Measurements from ENCODE around the gene RTP4.

The RTP4 gene, protein sequence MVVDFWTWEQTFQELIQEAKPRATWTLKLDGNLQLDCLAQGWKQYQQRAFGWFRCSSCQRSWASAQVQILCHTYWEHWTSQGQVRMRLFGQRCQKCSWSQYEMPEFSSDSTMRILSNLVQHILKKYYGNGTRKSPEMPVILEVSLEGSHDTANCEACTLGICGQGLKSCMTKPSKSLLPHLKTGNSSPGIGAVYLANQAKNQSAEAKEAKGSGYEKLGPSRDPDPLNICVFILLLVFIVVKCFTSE

DNA sequence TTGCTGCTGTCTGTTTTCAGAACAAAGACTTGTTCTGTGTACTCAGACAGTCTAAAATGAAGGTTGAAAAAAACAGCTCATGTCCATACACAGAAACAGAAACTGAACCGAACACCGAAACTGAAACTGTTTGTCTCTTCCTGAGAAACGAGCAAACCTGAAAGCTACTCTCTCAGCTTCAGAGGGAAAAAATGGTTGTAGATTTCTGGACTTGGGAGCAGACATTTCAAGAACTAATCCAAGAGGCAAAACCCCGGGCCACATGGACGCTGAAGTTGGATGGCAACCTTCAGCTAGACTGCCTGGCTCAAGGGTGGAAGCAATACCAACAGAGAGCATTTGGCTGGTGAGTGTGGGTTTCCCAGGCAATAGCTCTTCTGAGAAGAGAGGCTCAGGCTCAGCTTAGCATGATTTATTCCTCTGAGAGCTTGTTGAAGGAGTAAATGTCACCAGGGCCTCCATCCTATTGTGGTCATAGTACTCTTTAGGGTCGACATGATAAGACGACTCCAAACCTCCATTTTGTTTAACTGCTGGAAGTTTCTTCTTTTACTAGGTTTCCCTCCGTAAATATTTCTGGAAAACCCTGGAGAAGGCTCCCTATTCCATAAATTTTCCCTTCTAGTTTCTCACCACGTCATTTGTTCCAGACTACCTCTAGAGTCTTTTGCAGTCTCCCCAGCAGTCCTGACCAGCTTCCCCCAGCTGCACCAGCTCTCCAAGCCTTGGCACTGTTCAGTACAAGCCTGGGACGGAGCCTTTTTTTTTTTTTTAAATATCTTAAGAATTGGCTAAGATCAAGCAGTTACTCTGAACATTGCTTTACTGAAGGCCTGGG is at the start of gene RTP4:
Gene RTP4 (plus strand): TSS at position 135 of the 838 bp plus-strand sequence. CDS start 57 bp downstream, at position 192.
- DNase-seq: peak; percentile 68

- peak; percentile 69 for DNase-seq
These were observed 49.2 kb upstream of the RTP4 start for GRCh38 chr3:187318819-187319616.

- DNase-seq: peak; percentile 73
These were observed 48.4 kb upstream of the RTP4 start for GRCh38 chr3:187319699-187320302.

DNA sequence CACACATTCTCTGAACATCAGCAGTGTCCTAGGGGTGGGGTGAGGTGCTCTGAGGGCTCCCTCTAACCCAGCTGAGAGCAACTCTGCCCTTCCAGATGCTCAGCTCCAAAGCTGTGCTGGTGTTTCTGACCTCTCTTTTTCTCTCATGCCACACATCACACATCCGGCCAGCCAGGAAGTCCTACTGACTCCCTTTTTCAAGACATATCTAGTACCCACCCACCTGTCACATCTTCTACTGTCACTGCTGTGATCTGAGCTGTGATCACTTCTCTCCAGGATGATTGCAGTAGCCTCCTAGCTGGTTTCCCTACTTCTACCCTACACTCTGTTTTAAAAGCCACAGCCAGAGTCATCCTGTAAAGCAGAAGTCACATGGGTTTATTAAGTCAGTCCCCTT is 46.4 kb upstream of the RTP4 start:
- DNase-seq: no peak

- no peak for DNase-seq
These were observed 45.9 kb upstream of the RTP4 start for GRCh38 chr3:187322291-187322690.

DNA sequence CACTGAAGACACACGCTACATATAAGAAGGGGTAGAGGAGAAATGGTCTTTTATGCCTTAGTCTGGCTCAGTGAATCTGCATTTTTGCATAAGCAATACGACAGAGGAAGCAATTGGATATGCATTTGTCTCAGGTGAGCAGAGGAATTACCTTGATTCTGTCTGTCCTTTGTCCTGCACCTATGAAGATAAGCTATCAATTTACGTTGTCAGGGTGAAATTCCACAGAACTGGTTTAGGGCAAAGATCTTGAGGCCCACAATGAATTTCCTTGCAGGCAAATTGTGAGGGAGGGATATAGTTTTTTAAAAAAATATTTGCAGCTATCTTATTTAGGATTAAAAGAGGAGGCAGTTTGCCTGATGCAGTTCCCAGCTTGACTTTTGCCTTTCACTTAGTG is 45.1 kb upstream of the RTP4 start:
- DNase-seq: no peak

DNA sequence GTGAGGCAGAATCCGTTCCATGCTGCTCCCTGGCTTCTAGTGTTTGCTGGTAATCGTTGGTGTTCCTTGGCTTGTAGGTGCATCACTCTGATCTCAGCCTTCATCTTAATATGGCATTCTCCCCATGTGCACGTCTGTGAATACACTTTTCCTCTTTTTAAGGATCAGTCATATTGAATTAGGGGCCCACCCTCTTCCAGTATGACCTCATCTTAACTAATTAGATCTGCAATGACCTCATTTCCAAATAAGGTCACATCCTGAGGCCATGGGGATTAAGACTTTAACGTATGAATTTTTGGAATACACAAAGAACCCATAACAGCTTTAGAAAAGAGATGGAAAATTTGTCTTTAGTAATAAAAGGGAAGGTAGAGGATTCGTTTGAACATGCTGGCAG is 42.6 kb upstream of the RTP4 start:
- no peak for DNase-seq

DNA sequence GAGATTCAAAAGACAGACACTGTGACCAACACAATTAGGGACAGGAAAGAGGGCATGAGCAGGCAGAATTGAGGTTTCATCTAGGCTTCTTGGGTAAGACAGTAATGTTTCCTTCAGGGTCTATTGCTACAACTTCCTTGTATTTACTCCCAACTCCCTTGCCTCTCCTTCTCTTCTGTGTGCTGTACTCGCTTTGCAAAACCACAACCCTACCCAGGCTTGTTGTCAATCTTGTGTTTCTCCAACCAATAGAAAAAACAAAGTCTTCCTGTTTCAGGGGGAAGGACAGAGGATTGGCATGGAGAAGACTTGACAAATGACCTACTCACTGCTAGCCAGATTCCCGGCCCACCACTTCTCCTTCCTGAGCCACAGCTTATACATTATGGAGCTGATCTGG is 40.3 kb upstream of the RTP4 start:
- DNase-seq: no peak

DNA sequence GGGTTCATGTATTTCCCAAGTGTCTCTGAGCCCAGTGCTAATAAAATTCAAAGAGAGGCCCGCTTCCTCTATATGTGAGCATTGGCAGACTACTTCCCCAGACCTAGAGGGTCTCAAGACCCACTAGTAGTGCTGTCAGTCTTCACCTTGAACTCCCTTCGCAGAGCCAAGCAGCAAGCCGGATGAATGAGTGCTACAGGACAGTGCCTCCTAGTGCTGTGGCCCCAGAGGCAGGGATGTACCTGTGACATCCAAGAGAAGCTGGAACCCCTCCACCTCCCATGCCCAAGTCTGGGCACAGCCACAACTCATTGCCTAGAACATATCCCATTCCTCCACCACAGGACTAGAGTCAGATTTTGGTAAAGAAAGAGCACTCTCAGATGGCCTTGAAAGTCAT is 39.5 kb upstream of the RTP4 start:
- DNase-seq: no peak

DNA sequence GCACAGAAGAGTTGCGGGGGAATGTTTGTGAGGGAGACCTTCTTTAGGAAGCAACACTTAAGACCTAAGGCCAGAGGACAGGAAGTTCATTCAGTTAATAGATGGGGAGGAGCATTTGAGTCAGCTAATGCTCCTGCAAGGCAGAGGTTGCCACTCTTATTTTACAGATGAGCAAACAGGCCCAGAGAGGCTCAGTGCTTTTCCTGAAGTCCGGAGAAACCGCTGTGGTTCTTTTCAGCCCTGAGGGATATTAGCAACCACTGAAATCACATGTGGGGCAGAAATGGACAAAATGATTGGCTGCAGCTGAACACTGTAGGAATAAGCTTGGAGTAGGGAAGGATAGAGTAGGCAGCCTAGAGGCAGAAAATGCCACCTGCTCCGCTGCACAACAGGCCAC is 33.3 kb upstream of the RTP4 start:
- no peak for DNase-seq

DNA sequence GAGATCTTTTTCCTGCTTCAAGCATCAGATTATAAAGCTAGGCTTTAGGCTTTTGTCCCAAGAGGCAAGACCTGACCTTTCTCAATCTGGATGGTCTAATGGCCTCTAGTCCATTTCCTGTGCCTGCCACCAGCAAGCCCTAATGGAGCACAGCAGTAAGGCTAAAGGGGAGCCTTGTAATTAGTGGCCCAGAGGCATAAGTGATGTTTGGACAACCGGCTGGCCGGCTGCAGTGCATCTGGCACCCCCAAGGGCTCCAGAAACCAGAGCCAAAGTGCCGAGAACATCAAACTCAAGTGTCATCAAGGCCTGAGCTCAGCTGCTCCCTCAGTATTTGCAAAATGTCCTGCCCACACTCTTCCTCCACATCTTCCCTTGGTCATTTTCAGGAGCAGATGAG is 31.9 kb upstream of the RTP4 start:
- DNase-seq: no peak

DNA sequence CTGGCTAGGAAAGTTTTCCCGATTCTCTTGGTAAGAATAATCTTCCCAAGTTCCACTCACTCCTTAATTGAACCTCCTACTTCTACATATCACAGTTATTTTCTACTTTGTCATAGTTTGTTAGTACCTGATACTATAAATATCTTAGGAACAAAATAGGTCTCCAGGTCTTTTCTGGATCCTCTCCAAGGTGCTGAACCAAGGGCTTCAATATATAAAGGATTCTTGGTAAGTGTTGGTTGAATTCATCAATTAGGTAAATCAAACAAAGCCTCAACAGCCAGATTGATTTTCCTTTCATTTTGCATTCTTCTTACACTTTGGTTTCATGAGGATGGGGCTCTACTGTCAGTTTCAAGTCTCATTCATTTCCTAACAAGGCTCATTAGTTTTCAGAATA is 27.6 kb upstream of the RTP4 start:
- DNase-seq: no peak

GRCh38 chr3:187342255-187342654 is 25.9 kb upstream of the RTP4 start:
- DNase-seq: no peak

DNA sequence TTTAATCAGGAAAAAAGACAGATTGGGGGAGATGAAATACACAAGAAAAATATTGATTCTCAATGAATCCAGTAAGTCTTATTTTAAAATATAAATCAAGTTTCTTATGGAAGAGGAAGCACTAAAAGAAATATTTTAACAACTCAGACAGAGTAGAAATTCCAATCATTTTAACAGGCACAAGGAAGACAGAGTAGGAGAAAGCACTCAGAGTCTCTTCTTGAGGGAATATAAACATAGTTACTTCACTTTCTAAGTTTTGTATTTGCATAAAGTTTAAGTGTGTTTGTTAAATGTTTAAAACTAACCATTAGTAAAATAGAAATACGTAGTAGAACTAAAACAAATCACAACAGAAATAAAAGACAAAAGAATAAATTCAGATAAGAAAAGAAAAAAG is 24.5 kb upstream of the RTP4 start:
- no peak for DNase-seq

- DNase-seq: no peak
These were observed 15.3 kb upstream of the RTP4 start for GRCh38 chr3:187352581-187353575.

GRCh38 chr3:187358068-187358467 is 10.1 kb upstream of the RTP4 start:
- no peak for DNase-seq

DNA sequence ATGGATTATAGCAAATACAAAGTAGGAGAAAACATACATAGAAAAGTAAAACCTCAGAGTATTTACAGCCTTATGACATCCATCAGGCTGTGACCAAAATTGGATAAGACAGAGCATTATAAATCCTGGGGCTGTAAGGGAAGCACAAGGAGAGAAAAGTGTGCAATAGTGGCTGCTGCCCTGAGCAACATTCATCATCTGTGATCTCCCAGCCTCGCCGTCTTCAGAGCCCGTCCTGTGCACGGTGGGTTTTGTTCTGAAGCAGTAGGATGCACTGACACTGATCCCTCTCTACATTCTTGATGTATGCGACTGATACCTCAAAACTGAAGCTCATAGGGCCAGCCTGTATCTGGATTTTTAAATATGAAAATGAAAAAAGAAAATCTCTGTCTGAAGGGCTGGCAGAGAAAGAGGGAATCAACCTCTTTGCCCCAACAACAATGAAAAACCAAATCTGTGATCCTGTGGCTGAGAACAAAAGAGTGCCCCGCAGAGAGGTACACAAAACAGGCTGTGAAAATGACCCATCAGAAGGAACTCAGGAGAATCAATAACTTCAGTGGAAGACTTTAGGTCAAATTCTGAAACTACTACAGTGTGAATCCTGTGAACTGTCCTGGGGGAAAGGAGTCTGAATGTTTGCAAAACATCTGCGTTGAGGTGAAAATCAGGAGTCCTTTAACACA is 8.2 kb upstream of the RTP4 start:
- DNase-seq: no peak

DNA sequence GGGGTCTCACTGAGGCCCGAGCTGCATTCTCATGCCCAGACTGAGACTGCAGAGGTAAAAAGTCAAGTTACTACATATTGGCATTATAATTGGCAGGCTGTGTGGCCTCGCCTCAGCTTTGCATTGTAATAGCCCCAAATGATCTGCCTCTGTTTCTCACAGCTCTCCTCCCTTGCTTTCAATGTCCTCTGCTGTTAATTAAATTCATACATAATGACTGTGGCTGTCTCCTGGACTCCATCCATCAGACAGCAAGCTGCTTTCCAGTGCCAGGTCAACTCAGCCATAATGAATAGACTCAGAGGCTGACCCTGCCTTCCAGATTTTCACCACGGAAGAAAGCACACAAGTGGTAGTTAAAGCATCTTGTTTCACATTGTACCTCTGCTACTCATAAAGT is 7.6 kb upstream of the RTP4 start:
- DNase-seq: no peak

DNA sequence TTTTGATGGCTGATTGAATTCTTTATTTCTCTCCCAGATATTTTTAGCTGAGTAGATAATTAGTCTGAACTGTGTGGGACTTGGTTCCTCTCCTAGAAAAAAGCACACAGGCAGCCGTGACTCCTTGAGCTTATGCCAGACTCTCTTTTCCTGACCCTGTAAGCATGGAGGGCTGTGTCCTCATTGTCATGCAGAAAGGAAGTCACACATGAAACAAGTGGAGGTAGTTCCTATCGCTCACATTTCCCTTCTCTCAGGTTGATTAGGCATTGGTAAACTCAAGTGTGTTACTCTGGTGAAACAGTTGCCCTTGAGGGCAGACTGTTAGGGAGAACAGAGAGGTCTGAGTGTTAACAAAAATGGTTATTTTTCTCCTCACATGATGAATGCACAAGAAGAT is 6.3 kb upstream of the RTP4 start:
- DNase-seq: no peak

DNA sequence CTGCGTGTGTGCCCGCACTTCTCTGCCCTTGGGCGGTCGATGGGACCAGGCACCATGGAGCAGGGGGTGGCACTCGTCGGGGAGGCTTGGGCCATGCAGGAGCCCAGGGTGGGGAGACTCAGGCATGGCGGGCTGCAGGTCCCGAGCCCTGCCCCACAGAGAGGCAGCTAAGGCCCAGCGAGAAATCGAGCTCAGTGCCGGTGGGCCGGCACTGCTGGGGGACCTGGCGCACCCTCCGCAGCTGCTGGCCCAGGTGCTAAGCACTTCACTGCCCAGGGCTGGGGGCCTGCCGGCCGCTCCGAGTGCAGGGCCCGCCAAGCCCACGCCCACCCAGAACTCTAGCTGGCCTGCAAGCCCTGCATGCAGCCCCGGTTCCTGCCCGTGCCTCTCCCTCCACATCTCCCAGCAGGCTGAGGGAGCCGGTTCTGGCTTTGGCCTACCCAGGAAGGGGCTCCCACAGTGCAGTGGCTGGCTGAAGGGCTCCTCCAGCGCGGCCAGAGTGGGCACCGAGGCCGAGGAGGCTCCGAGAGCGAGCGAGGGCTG is 553 bp upstream of the RTP4 start:
- DNase-seq: peak; percentile 63

DNA sequence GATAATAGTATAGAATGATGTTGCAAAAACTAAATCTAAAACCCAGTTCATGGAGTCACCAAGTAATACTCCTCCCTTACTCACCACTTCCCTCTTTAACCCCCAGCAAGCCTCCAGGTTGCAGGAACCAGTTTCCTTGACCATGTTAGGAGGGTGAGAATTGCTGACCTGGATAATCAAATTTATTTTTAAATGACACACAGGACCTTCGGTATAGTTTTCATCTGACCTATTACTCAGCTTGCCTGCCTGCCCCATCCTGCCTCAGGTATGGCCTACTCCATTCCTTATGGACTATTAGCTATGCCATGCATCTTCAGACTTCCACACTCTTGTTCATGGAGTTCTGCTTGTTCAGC is 883 bp downstream of the RTP4 start:
- DNase-seq: no peak

Data from activated effector memory CD4-positive, alpha-beta T cell treated with anti-CD3 and anti-CD28 coated beads, Interleukin-2, amount 50 U/mL, for 16 hours (primary cell).